Lower leg skin (tissue), 3 donors: Measurements from ENCODE around the gene PAQR4.

ENCODE experiments used
- POLR2A ChIP-seq, 2 donors: fragments of 450-650 bp; IDR thresholded peaks; one replicate each; pipeline ENCODE4 v1.6.1; 2016 to 2017; ENCODE audit warnings: antibody characterized with exemption in 2 of 2, mild to moderate bottlenecking in 1 of 2, moderate library complexity in 1 of 2
- TF ChIP-seq, protein P1 (sequence below), 3 donors: fragments of 450-650 bp; IDR thresholded peaks; one replicate each; pipeline ENCODE4 v1.5.1; 2016; ENCODE audit warnings: antibody characterized with exemption in 3 of 3, mild to moderate bottlenecking in 3 of 3, moderate library complexity in 2 of 3

- TF ChIP-seq POLR2A (IDR thresholded peaks at IDR 0.05), result no peak
- TF ChIP-seq, protein P1, sequence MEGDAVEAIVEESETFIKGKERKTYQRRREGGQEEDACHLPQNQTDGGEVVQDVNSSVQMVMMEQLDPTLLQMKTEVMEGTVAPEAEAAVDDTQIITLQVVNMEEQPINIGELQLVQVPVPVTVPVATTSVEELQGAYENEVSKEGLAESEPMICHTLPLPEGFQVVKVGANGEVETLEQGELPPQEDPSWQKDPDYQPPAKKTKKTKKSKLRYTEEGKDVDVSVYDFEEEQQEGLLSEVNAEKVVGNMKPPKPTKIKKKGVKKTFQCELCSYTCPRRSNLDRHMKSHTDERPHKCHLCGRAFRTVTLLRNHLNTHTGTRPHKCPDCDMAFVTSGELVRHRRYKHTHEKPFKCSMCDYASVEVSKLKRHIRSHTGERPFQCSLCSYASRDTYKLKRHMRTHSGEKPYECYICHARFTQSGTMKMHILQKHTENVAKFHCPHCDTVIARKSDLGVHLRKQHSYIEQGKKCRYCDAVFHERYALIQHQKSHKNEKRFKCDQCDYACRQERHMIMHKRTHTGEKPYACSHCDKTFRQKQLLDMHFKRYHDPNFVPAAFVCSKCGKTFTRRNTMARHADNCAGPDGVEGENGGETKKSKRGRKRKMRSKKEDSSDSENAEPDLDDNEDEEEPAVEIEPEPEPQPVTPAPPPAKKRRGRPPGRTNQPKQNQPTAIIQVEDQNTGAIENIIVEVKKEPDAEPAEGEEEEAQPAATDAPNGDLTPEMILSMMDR (IDR thresholded peaks at IDR 0.05), result no peak
Measured at GRCh38 chr16:2950773-2951172, 18.4 kb upstream of the PAQR4 start.
